ENCODE measurements around the gene NUDT21.

DNA sequence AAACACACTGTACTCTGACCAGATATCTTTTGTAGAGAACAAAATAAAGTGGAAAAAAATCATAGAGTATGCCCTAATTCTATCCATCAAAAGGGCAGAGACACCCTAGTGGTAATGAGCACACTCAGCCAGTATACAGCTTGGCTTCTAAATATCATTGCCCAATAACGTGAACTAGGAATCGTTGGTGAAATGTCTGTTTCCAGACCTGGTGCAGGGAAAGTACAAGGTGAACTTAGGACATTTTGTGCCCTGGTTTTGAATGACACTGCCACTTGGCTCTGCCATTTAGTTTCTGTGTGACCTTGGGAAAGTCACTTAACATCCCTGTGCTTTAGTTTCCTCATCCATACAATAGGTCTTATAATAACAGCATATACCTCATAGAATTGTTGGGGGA, 39.5 kb downstream of the NUDT21 start:
- TF ChIP-seq POLR2AphosphoS5 (IDR thresholded peaks at IDR 0.05; ENCODE audit: low read depth, low read length) = no peak
- TF ChIP-seq POLR2A (IDR thresholded peaks at IDR 0.05; ENCODE audit: low read depth, low read length) = no peak
- no peak for TF ChIP-seq TAF1 (IDR thresholded peaks at IDR 0.05; ENCODE audit: borderline replicate concordance, low read depth, low read length)

All from GM12892 (cell line).